GM21786 (cell line): ENCODE measurements around the gene AHDC1.
A peak's percentile ranks its signal among the peaks of the same experiment; 100 is the strongest.
"Not testable (repeated sequence)": the region's sequence is repeated elsewhere in the genome, so short reads cannot be mapped to it uniquely, and the experiment has no call there.

Experiments used
- ATAC-seq: cut with Tn5 transposase; IDR thresholded peaks from one replicate; pipeline ENCODE4 v1.9.1; 2021; ENCODE audit not compliant: unreplicated experiment

AHDC1 gene

DNA sequence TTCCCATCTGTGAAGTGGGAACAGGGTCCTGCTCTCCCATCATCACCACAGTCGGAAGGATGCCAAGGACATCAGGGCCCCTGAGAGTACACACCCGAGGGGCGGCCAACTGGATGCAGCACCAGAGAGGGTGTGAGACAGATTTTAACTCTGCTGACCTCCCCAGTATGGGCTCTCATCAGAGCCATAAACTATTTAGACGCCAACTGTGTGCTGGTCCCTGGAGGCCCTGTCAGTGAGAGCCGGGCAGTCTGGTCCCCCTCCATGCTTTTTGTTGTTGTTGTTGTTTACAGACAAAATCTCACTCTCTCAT is 29.3 kb upstream of the AHDC1 start:
- no peak for ATAC-seq

GRCh38 chr1:27632387-27633297 is 28.7 kb upstream of the AHDC1 start:
- ATAC-seq = no peak

DNA sequence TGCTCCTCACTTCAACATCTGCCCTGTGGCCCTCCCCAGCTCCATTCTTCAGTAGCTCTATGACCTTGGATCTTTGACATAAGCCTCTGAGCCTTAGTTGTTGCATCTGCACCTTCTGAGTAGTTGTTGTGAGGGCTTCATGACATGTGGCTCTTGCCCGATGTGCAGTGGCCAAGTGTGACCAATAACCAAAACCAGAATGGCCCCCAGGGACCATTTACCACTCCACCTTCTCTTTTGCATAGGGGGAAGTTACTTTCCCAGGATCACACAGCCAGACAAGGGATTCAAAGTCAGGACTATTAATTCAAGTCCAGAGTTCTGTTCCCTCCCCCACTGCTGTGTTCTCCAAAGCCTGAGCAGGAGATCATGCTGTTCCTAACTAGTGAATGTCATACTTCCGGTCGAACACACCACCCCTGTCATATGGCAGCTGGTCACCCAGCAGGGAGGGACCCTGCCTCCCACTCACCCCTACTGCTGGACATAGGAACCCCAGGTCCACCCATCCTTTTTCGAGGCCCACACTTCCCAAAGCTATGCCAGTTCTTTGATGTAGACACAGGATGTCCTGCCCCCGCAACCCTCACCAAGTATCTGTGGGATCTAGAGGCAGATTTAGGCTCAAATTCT is 27.0 kb upstream of the AHDC1 start:
- peak; percentile 29 for ATAC-seq

DNA sequence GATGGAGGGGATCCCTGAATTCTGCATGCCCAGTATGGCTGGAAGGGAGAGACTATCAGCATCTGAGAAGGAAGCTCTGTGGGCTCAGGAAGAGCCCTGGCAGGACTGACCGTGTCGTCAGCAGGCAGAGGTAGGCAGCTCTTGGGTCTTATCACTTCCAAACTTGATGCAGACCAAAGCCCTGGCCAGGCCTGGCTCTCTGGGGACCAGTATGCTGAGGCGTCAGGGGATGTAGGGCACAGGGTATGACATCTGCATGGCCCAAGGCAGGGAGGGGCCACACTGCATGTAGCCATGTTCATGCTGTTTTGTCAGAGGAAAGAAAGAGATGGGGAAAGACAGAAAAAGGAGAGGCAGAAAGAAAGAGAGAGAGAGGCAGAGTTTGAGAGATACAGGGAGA is 24.8 kb upstream of the AHDC1 start:
- ATAC-seq = no peak

DNA sequence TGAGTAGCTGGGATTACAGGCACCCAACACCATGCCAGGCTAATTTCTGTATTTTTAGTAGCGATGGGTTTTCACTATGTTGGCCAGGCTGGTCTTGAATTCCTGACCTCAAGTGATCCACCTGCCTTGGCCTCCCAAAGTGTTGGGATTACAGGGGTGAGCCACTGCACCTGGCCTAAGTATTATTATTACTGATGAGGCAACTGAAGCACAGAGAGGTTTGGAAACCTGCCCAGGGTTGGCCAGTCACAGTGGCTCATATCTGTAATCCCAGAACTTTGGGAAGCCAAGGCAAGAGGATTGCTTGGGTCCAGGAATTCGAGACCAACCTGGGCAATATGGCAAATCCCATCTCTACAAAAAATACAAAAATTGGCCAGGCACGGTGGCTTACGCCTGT is 23.8 kb upstream of the AHDC1 start:
- ATAC-seq = not testable (repeated sequence)

GRCh38 chr1:27627061-27627460 is 23.1 kb upstream of the AHDC1 start:
- no peak for ATAC-seq

- ATAC-seq = no peak
Observed at GRCh38 chr1:27626031-27626935, 22.3 kb upstream of the AHDC1 start.

DNA sequence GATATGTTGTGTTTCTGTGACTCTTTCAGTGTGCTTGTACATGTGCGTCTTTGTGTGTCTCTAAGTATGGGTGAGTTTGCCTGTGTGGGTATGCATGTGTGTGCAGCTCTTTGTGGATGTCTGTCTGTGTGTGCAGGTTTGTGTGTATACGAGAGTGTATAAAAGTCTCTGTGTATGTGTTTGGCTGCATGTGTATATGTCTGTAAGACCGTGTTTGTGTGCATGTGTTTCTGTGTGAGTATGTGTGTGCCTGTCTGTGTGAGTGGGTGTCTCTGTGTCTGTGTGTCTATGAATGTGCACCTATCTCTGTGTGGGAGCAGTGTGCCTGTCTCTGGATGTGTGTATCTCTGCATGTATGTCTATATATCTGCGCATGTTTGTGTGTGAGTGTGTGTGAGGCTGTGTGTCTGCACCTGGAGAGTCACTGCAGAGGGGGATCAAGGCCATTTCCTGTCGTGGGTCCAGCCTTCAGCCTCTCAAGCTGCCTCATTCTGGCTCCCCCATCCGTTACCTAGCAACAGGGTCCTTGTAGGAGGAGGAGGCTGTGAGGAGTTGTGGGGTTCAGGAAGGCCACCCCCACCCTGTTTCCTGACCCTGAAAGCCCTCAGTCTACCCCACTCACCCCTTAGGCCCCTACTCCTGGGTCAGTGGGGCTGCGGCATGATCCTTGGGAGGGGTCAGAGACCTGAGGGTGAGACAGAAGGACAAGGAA is 20.7 kb upstream of the AHDC1 start:
- peak; percentile 17 for ATAC-seq

DNA sequence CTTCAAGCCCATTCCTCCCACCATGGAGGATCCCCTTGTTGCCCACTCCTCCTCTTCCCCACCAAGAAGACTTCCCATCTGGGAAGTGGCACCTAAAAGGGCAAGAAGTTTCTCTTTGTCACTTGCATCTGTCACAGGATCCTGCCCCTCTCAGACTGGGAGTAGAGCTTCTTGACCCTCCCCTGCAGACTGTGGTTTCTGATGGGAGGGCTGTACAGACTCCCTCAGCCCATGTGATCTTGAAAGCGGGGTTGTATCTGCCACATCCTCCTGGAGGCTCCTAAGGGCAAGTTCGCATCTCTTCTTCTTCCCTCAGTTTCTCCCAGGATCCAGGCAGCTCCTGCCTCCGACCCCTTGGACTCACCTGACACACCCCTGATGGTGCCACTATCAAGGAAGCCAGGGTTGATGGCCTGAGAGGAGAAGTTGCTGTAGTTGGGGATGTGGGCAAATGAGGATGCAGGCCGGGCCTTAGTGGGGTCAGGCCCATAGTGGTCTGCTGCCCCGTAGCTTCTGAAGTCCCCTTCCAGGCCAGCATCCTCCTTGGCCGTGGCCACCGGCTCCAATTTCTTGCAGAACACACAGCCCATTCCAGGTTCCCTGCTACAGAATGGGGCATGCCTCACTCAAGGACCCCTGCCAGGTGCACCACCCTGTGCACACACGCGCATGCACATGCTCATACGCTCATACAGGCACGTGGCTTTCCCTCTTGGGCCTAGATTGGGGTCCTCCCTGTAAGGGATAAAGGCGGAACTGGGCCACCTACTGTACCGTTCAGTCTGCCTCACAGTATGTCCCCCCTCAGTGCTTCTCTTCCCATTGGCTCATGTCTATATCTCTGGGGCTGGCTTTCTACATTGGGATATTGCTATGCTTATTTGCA is 19.6 kb upstream of the AHDC1 start:
- ATAC-seq = no peak

- no peak for ATAC-seq
Observed at GRCh38 chr1:27622828-27623227, 18.9 kb upstream of the AHDC1 start.

DNA sequence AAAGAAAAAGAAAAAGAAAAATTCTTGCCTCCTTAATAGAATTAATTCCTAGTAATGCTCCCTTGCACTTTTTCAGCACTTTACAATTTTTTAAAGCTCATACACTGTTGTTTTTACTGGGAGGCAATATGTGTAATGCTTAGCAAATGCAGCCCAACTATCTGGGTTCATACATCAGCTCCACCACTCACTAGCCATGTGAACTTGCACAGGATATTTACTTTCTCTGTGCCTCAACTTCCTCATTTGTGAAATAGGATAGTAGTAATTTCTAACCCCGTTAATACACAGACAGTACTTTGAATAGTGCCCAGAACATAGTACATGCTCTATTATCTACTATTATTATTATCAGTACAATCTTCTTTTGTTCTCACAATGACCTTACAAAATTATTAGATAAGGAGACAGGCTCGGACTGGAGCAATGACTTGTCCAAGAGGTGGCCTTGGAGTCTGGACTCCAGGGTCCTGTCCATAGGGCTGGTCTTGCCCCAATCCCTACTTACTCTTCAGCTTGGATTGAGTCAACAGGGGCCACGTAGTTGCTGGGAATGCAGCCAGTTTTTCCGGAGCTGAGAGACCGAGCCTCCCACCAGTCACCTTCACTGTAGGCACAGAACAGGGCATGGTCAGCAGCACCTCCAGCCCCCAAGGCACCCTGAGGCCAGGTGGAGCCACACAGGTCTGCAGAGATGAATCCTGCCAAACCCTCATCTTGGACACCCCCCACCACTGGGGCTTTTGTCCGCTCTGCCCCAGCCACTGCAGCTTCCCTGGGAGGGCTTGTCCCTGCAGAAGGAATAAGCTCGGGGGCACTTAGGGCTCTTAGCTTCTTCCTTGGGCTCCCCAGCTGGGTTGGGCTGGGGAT is 17.3 kb upstream of the AHDC1 start:
- ATAC-seq = no peak

- ATAC-seq = not testable (repeated sequence)
Observed at GRCh38 chr1:27619782-27620438, 16.0 kb upstream of the AHDC1 start.

DNA sequence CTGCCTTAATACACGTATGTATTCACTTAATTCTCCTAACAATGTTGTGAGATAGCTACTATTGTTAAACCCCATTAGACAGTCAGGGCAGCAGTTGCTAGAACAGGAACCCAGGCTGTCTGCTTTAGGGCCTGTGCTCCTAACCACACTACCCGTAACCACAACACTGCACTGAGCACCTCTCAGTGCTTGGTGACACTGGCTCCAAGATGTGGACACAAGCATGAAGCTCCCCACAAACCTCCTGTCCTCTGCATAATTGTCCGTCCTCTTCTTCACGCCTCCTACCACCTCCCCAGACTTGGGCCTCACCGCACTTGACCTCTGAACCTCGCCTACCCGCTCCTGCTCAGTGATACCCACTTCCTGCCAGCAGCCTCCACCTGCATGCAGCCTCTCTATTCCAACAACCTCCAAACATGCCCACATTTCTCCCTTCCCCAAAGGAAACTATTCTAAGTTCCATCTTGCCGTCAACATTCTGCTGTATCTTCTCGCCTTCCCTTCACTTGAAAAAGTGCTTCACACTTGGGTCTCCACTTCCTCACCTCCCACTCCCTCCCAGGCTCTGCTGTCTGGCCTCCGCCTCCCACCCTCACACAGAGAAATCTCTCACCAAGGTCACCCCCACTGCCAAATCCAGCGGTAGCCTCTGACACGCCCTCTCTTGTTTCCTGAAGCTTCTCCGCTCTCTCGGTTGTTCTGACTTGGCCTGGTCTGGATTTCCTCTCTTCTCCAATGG is 14.6 kb upstream of the AHDC1 start:
- ATAC-seq = no peak

GRCh38 chr1:27617420-27617819 is 13.5 kb upstream of the AHDC1 start:
- ATAC-seq = no peak

DNA sequence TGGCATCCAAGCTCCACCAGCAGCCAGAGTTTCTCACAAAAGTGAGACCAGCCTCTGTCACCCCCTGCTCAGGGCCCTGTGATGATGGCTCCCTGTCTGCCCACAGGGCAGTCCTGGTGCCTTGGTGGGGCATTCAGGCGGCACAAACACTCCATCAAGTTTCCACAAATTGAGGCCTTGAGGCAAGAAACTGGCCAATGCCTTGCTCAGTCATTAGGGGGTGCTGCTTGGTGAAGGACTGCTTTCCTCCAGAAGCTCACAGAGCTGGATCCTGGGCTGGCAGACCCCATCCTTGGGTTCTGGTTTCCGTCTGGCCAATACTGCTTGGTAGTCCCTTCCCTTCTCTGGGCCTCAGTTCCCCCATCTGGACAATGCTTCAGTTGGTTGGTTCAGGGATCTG is 12.5 kb upstream of the AHDC1 start:
- no peak for ATAC-seq

DNA sequence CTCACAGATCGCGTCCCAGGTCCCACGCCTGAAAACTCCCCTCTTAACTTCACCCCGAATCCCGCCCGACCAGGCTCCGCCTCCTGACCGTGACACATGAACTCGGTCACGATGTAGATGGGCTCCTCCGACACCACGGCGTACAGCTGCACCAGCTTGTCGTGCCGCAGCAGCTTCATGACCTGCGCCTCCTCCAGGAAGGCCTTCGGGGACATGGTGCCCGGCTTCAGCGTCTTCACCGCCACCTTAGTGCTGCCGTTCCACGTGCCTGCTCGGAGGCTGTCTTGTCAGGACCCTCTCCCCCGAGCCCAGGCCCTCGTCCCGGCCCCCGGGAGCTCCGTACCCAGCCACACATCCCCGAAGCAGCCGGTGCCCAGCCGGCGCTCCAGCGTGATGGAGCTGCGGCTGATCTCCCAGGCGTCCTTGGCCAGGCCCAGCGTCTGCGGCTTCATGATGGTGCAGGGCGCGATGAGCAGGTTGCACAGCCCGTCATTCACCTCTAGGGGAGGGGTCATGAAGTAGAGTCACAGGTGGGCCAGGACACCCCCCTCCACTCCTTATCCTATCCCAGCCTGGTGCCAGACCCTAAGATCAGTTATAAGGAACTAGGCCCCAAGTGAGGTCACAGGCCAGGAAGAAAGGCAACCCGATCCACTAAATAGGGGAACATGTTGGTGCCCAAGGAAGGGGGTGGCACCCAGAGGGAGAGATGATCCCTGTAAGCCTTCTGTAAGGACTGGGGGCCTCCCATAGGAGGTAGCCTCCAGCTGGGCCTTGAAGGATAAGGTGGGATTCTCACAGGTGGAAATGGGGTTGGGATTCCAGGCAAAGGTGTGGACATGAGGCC is 11.6 kb upstream of the AHDC1 start:
- no peak for ATAC-seq
